Neural cell (in vitro differentiated cells): ENCODE data around the gene DNAJC5. TPM values are rescaled to one million over a fixed set of nuclear protein-coding genes. Genes with fewer than 3 reads are reported as not detected.

ENCODE experiments used
- H2AFZ ChIP-seq: fragments of 200-600, 300-800 bp; sonication (generic), shearing (Covaris generic); 2 replicates; pipeline ENCODE4 v1.6.0; 2014; ENCODE audit warnings: low read depth, mild to moderate bottlenecking, antibody characterized with exemption, low read length, moderate library complexity
- H3F3A ChIP-seq: fragments of 200-600 bp; shearing (Covaris generic); 2 replicates; pipeline ENCODE4 v1.6.1; 2016; ENCODE audit warnings: mild to moderate bottlenecking, moderate library complexity, mixed read lengths, antibody characterized with exemption, low read length; ENCODE audit not compliant: insufficient read depth, poor library complexity, severe bottlenecking
- H3K27ac ChIP-seq: fragments of 200-600, 300-800 bp; sonication (generic), shearing (Covaris generic); 2 replicates; pipeline ENCODE4 v1.5.1; 2014; ENCODE audit warnings: mild to moderate bottlenecking, low read length, moderate library complexity
- H3K27me3 ChIP-seq: fragments of 300-800, 200-600 bp; sonication (generic), shearing (Covaris generic); 2 replicates; pipeline ENCODE4 v1.6.0; 2014; ENCODE audit warnings: mild to moderate bottlenecking, low read depth, low read length, moderate library complexity; ENCODE audit not compliant: insufficient read depth
- H3K36me3 ChIP-seq: fragments of 300-800, 200-600 bp; sonication (generic), shearing (Covaris generic); 2 replicates; pipeline ENCODE4 v1.5.1; 2014; ENCODE audit warnings: mild to moderate bottlenecking, antibody characterized with exemption, low read length, moderate library complexity; ENCODE audit not compliant: insufficient read depth
- H3K4me2 ChIP-seq: fragments of 300-800, 200-600 bp; sonication (generic), shearing (Covaris generic); 2 replicates; pipeline ENCODE4 v1.6.0; 2014; ENCODE audit warnings: mild to moderate bottlenecking, low read length
- H3K4me3 ChIP-seq: fragments of 300-800, 200-600 bp; sonication (generic), shearing (Covaris generic); 2 replicates; pipeline ENCODE4 v1.5.1; 2014; ENCODE audit warnings: mild to moderate bottlenecking, low read length, moderate library complexity
- H3K79me2 ChIP-seq: fragments of 200-600 bp; shearing (Covaris generic); replicated peaks from 2 replicates; pipeline ENCODE4 v1.6.0; 2014; ENCODE audit warnings: mild to moderate bottlenecking, low read length, moderate library complexity; ENCODE audit not compliant: insufficient read depth
- H3K9ac ChIP-seq: fragments of 300-800, 200-600 bp; sonication (generic), shearing (Covaris generic); 2 replicates; pipeline ENCODE4 v1.6.1; 2016; ENCODE audit warnings: mild to moderate bottlenecking, low read length, mixed read lengths
- H3K9me2 ChIP-seq: fragments of 200-600 bp; shearing (Covaris generic); 2 replicates; pipeline ENCODE4 v1.6.1; 2016; ENCODE audit warnings: mild to moderate bottlenecking, low read length, mixed read lengths; ENCODE audit not compliant: insufficient read depth
- H3K9me3 ChIP-seq: fragments of 200-600, 300-800 bp; sonication (generic), shearing (Covaris generic); 2 replicates; pipeline ENCODE4 v1.6.1; 2016; ENCODE audit warnings: mild to moderate bottlenecking, mixed run types, low read length, moderate library complexity, mixed read lengths
- H4K20me1 ChIP-seq: fragments of 200-600 bp; shearing (Covaris generic); 2 replicates; pipeline ENCODE4 v1.6.1; 2016; ENCODE audit warnings: mild to moderate bottlenecking, mixed run types; ENCODE audit not compliant: insufficient read depth
- CTCF ChIP-seq: fragments of 450-650 bp; IDR thresholded peaks from 2 replicates; pipeline ENCODE4 v1.5.1; 2014; ENCODE audit warnings: antibody characterized with exemption, mild to moderate bottlenecking, moderate library complexity; ENCODE audit not compliant: poor library complexity, severe bottlenecking
- EP300 ChIP-seq: fragments of 450-650 bp; conservative IDR thresholded peaks from 2 replicates; pipeline ENCODE4 v1.6.1; 2014; ENCODE audit warnings: antibody characterized with exemption, mild to moderate bottlenecking, moderate library complexity; ENCODE audit not compliant: poor library complexity, severe bottlenecking
- EZH2 ChIP-seq: fragments of 200-600, 300-800 bp; shearing (Covaris generic), sonication (generic); IDR thresholded peaks from 2 replicates; pipeline ENCODE4 v1.6.1; 2014; ENCODE audit warnings: antibody characterized with exemption, low read length, borderline replicate concordance, mild to moderate bottlenecking; ENCODE audit not compliant: insufficient read depth, poor library complexity, severe bottlenecking
- MXI1 ChIP-seq: fragments of 450-650 bp; conservative IDR thresholded peaks from 2 replicates; pipeline ENCODE4 v1.6.1; 2014; ENCODE audit warnings: antibody characterized with exemption, mild to moderate bottlenecking; ENCODE audit not compliant: poor library complexity, severe bottlenecking
- POLR2AphosphoS5 ChIP-seq: IDR thresholded peaks from 2 replicates; pipeline ENCODE4 v1.6.1; 2012
- RAD21 ChIP-seq: fragments of 450-650 bp; conservative IDR thresholded peaks from 2 replicates; pipeline ENCODE4 v1.6.1; 2014; ENCODE audit warnings: antibody characterized with exemption, mild to moderate bottlenecking, moderate library complexity
- REST ChIP-seq: IDR thresholded peaks from 2 replicates; pipeline ENCODE4 v1.6.1; 2012; ENCODE audit warnings: borderline replicate concordance
- SMC3 ChIP-seq: fragments of 450-650 bp; conservative IDR thresholded peaks from 2 replicates; pipeline ENCODE4 v1.6.1; 2014; ENCODE audit warnings: antibody characterized with exemption, mild to moderate bottlenecking, moderate library complexity; ENCODE audit not compliant: poor library complexity
- TAF1 ChIP-seq: IDR thresholded peaks from 2 replicates; pipeline ENCODE4 v1.6.1; 2012; ENCODE audit warnings: low read depth
- polyA plus RNA-seq: library from polyadenylated mRNA; depleted of rRNA; stranded (reverse); fragments of >200 nt; gene quantifications from 2 replicates; pipeline ENCODE4 v1.2.3, GENCODE V29; 2014

The DNAJC5 gene
- polyA plus RNA-seq, 1 donor from 2014 or later = 82.8 TPM

GRCh38 chr20:63885264-63886053, 9.5 kb upstream of the DNAJC5 start:
- Histone ChIP-seq H4K20me1 (no peaks in the 10 kb centered on the region), H3K27ac (no peak overlapping the region), H3K4me2 (no peak overlapping the region), H2AFZ (no peak overlapping the region), H3F3A (no peaks in the 10 kb centered on the region), H3K9ac (no peak overlapping the region), H3K36me3 (no peaks in the 10 kb centered on the region), H3K27me3 (no peaks in the 10 kb centered on the region), H3K79me2 (no peaks in the 10 kb centered on the region), H3K4me3 (no peak overlapping the region), H3K9me2 (no peaks in the 10 kb centered on the region), H3K9me3 (no peaks in the 10 kb centered on the region)
- TF ChIP-seq SMC3 = no peak
- TF ChIP-seq EP300 = no peak
- TF ChIP-seq EZH2 = no peak
- TF ChIP-seq TAF1 = no peak
- no peak for TF ChIP-seq RAD21
- TF ChIP-seq POLR2AphosphoS5 = no peak
- no peak for TF ChIP-seq REST

- Histone ChIP-seq H3K9ac (no peak overlapping the region), H3K27me3 (no peaks in the 10 kb centered on the region), H3K9me2 (no peaks in the 10 kb centered on the region), H4K20me1 (no peaks in the 10 kb centered on the region), H3K36me3 (no peaks in the 10 kb centered on the region), H3K27ac (no peak overlapping the region), H3K4me3 (no peak overlapping the region), H3K4me2 (no peak overlapping the region), H2AFZ (no peak overlapping the region), H3K9me3 (no peaks in the 10 kb centered on the region), H3F3A (no peaks in the 10 kb centered on the region), H3K79me2 (no peaks in the 10 kb centered on the region)
- no peak for TF ChIP-seq REST
- TF ChIP-seq SMC3 = no peak
- no peak for TF ChIP-seq MXI1
- no peak for TF ChIP-seq EP300
- TF ChIP-seq EZH2 = no peak
- no peak for TF ChIP-seq POLR2AphosphoS5
- TF ChIP-seq TAF1 = no peak
- TF ChIP-seq CTCF = no peak
These were observed 8.9 kb upstream of the DNAJC5 start for GRCh38 chr20:63886054-63886419.
